Calu3 (cell line): ENCODE results near the gene COQ10A. TPM values are rescaled to one million over a fixed set of nuclear protein-coding genes. Genes with fewer than 3 reads are reported as not detected.

Experiments
- Bru-seq: library from RNA; stranded (reverse); fragments of 400-500 nt; gene quantifications from one replicate; lab custom pipeline; 2021; lab: Mats Ljungman, UMichigan
- BruChase-seq, 2 experiments: library from RNA; stranded (reverse); fragments of 400-500 nt; gene quantifications; one replicate each; lab custom pipeline; 2021; lab: Mats Ljungman, UMichigan
- BruUV-seq: library from RNA; stranded (reverse); fragments of 400-500 nt; replicated peaks from 2 replicates; lab custom pipeline; 2021; lab: Mats Ljungman, UMichigan
- CTCF ChIA-PET: fragments of 300-600 bp; sonication (Branson Sonifier 250); formaldehyde crosslinking; loops from one replicate; lab custom pipeline; 2022; ENCODE audit warnings: antibody characterized with exemption; lab: Charles Lee
- DNase-seq: peaks from one replicate; pipeline ENCODE4 v3.0.0; 2022
- H3K27ac Mint-ChIP-seq: one replicate; pipeline ENCODE4 v1.8.0; 2022; ENCODE audit warnings: mixed read lengths; ENCODE audit not compliant: unreplicated experiment
- H3K27me3 Mint-ChIP-seq: one replicate; pipeline ENCODE4 v1.8.0; 2022; ENCODE audit warnings: mixed read lengths; ENCODE audit not compliant: unreplicated experiment
- H3K36me3 Mint-ChIP-seq: one replicate; pipeline ENCODE4 v1.8.0; 2022; ENCODE audit warnings: mild to moderate bottlenecking, moderate library complexity, mixed read lengths; ENCODE audit not compliant: insufficient read depth, unreplicated experiment
- H3K4me1 Mint-ChIP-seq: one replicate; pipeline ENCODE4 v1.8.0; 2022; ENCODE audit warnings: mild to moderate bottlenecking, low read depth, mixed read lengths; ENCODE audit not compliant: unreplicated experiment
- H3K4me3 Mint-ChIP-seq: one replicate; pipeline ENCODE4 v1.8.0; 2022; ENCODE audit warnings: mild to moderate bottlenecking, low read depth, moderate library complexity, mixed read lengths; ENCODE audit not compliant: unreplicated experiment
- H3K9me3 Mint-ChIP-seq: one replicate; pipeline ENCODE4 v1.8.0; 2022; ENCODE audit warnings: low read depth, mixed read lengths; ENCODE audit not compliant: unreplicated experiment
- intact Hi-C: fragments of 100-400 bp; cut with micrococcal nuclease; formaldehyde crosslinking; loops from one replicate; pipeline ENCODE4 v1.10.0; 2022; ENCODE audit not compliant: unreplicated experiment
- long read RNA-seq: library from polyadenylated mRNA; stranded (forward); transcript quantifications from one replicate; pipeline ENCODE4 v2.0.0, GENCODE V29; 2022
- total RNA-seq: library from RNA; stranded (reverse); gene quantifications from 2 replicates; pipeline ENCODE4 v1.2.3, GENCODE V29; 2022
- TF ChIP-seq, protein P1 (sequence below): fragments of 200-600 bp; IDR thresholded peaks from one replicate; pipeline ENCODE4 v1.8.0; 2022; ENCODE audit warnings: antibody characterized with exemption; ENCODE audit not compliant: unreplicated experiment

The COQ10A gene
- total RNA-seq (10.7 and 11.4 TPM in 2 replicates), Bru-seq, nascent RNA (percentile 54 among the genes with signal in this experiment), BruChase-seq, experiment 1, labeled RNA remaining after a 6-hour chase (percentile 65 among the genes with signal in this experiment), BruChase-seq, experiment 2, labeled RNA remaining after a 2-hour chase (percentile 63 among the genes with signal in this experiment)
- long read RNA-seq, transcript COQ10A-201 (5 exons, 1,652 nt): major isoform, 13 of 19 reads
- long read RNA-seq, partial matches to known transcripts: 2 of 19 reads
- long read RNA-seq, other reads (novel, unspliced or antisense): 4 of 19 reads

DNA sequence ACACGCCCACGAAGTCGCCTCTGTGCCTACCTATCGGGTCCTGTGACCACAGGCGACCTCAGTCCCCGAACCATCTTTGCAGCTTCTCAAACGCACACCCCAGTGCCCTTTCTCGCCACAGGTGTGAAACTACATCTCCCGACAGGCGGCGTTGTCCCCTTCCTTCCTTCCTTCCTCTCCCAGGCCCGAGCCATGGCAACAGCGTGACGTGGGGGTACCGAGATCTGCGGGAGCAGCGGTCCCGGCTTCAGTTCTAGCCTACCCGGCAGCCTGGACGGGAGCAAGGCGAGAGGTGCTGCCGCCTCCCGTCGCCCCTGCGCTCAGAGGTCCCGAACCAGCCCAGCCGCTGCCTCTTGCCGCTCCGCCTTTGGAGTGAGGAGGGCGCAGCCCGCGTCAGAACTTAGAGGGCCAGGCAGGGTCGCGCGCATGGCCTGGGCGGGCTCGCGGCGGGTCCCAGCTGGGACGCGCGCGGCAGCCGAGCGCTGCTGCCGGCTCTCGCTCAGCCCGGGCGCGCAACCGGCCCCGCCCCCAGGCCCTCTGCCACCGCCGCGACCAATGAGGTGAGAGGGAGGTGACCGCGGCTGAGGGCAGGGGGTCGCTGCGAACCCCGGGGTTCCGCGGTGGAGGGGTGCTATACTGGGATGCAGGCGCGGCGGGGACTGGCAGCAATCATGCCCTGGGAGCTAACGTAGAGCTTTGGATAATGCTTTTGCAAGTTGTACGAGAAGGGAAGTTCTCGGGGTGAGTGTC is at the start of gene COQ10A:
COQ10A (plus strand) TSS at position 250 of the 750 bp plus-strand sequence; CDS start at position 427, 177 bp downstream.
- H3K27ac Mint-ChIP-seq: peak within 1 kb of the TSS; percentile 80
- peaks cover 13% of the 10 kb centered on the region for H3K4me1 Mint-ChIP-seq
- peaks cover 2% of the 10 kb centered on the region for H3K9me3 Mint-ChIP-seq
- no TSS peak for BruUV-seq
- peak; percentile 91 for DNase-seq
- CTCF ChIA-PET: interaction anchor here (0.6 to 1.4 kb wide), 7 partner anchors 9 to 221 kb away, joined by 3 to 6 read pairs (median 3); partner anchors contain the start of genes ANKRD52, GLS2, RNF41 and SMARCC2
- TF ChIP-seq, protein P1, sequence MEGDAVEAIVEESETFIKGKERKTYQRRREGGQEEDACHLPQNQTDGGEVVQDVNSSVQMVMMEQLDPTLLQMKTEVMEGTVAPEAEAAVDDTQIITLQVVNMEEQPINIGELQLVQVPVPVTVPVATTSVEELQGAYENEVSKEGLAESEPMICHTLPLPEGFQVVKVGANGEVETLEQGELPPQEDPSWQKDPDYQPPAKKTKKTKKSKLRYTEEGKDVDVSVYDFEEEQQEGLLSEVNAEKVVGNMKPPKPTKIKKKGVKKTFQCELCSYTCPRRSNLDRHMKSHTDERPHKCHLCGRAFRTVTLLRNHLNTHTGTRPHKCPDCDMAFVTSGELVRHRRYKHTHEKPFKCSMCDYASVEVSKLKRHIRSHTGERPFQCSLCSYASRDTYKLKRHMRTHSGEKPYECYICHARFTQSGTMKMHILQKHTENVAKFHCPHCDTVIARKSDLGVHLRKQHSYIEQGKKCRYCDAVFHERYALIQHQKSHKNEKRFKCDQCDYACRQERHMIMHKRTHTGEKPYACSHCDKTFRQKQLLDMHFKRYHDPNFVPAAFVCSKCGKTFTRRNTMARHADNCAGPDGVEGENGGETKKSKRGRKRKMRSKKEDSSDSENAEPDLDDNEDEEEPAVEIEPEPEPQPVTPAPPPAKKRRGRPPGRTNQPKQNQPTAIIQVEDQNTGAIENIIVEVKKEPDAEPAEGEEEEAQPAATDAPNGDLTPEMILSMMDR: peak; percentile 67
- H3K4me3 Mint-ChIP-seq: peak within 1 kb of the TSS; percentile 99
- peaks cover 37% of the 10 kb centered on the region for H3K36me3 Mint-ChIP-seq
- H3K27me3 Mint-ChIP-seq: no peaks in the 10 kb centered on the region
- intact Hi-C loops: no loop called here

DNA sequence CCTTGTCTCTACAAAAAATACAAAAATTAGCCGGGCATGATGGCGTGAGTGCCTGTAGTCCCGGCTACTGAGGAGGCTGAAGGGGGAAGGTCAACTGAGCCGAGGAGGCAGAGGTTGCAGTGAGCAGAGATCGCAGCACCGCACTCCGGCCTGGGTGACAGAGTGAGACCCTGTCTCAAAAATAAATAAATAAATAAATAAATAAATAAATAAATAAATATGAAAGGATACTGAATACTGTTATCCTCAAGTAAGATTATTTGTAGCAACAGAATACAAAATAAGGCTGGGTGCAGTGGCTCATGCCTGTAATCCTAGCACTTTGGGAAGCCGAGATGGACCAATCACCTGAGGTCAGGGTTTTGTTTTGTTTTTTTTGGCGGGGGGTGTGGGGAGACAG is 46.9 kb upstream of the COQ10A start:
- H3K4me1 Mint-ChIP-seq: peaks cover 18% of the 10 kb centered on the region
- no peak for DNase-seq
- H3K36me3 Mint-ChIP-seq: peaks cover 50% of the 10 kb centered on the region
- CTCF ChIA-PET: interaction anchor here (3.0 kb wide), 1 partner anchor 92 kb away, joined by 25 read pairs; the partner anchor contains the start of gene ESYT1
- intact Hi-C loops: no loop called here
- H3K9me3 Mint-ChIP-seq: no peaks in the 10 kb centered on the region
- no peak overlapping the region for H3K4me3 Mint-ChIP-seq
- BruUV-seq: no TSS peak
- H3K27me3 Mint-ChIP-seq: no peaks in the 10 kb centered on the region
- TF ChIP-seq, protein P1: no peak
- H3K27ac Mint-ChIP-seq: no peak overlapping the region

DNA sequence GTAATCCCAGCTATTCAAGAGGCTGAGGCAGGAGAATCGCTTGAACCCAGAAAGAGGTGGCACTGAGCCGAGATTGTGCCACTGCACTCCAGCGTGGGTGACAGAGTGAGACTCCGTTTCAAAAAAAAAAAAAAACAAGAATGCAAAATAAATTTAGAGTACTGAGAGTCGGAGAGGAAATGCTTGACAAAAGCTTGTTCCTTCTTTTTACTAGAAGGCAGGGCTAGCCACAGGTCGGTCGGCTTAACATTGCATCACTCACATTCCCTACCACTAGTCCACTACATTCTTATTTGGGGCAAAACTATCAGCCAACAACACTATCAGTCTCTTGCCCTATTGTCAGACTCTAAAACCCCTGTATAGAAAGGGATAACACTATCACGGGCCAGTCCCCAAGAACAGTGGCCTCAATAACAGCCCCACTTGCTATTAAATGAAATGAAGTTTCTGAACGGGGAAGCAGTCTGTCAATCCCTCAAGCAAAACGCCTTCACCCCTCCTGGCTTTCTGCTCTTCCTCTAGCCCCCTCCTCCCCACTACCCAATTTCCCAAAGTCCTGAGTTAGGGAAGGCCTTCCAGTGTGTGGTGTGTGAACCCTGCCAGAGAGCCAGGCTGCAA is 46.0 kb upstream of the COQ10A start:
- BruUV-seq: TSS peak; percentile 82
- TF ChIP-seq, protein P1: no peak
- CTCF ChIA-PET: interaction anchor here (0.8 to 3.0 kb wide), 4 partner anchors 14 to 93 kb away, joined by 3 to 28 read pairs (median 16); partner anchors contain the start of genes COQ10A and ESYT1
- H3K4me1 Mint-ChIP-seq: peaks cover 25% of the 10 kb centered on the region
- DNase-seq: no peak
- H3K4me3 Mint-ChIP-seq: peak overlapping the region; percentile 97
- intact Hi-C loops: no loop called here
- H3K27ac Mint-ChIP-seq: peak overlapping the region; percentile 92
- peaks cover 51% of the 10 kb centered on the region for H3K36me3 Mint-ChIP-seq
- no peaks in the 10 kb centered on the region for H3K9me3 Mint-ChIP-seq
- H3K27me3 Mint-ChIP-seq: no peaks in the 10 kb centered on the region

DNA sequence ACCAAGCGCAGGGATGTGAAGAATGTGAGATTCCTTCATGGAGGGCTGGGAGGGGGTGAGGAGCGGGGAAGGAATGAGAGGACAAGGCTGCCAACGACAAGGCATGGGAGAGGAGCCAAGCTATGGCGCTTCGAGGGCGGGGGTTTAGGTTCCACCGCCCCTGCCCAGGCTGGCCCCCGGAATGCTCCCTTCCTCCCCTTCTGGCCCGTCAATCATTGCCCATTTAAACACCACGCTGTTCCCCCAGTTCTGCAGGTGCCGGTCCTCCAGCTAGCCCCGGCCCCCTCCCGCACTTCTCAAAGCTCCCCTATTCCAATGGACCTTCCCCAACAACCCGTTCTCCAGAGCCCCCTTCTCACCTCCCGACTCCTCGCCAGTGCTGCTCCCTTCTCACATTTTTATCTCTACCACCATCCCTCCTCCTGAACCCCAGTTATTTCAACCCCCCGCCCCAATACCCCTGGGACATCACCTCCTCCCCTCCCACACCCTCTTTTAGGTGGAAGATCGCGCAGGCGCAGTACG is 45.4 kb upstream of the COQ10A start:
- BruUV-seq: no TSS peak

More for the DNA sequence above, 45.4 kb upstream of the COQ10A start:
- intact Hi-C loops: no loop called here
- H3K36me3 Mint-ChIP-seq: peaks cover 54% of the 10 kb centered on the region
- TF ChIP-seq, protein P1: no peak
- peak overlapping the region; percentile 97 for H3K4me3 Mint-ChIP-seq
- CTCF ChIA-PET: interaction anchor here (0.7 to 3.0 kb wide), 10 partner anchors 13 to 139 kb away, joined by 3 to 28 read pairs (median 6); partner anchors contain the start of genes ANKRD52, CNPY2, COQ10A and ESYT1
- no peaks in the 10 kb centered on the region for H3K9me3 Mint-ChIP-seq
- peak; percentile 32 for DNase-seq
- peak overlapping the region; percentile 92 for H3K27ac Mint-ChIP-seq
- no peaks in the 10 kb centered on the region for H3K27me3 Mint-ChIP-seq
- H3K4me1 Mint-ChIP-seq: peaks cover 23% of the 10 kb centered on the region
